ENCODE measurements around the gene NUBPL. TPM values are rescaled to one million over a fixed set of nuclear protein-coding genes. Genes with fewer than 3 reads are reported as not detected.
"Not testable (repeated sequence)": the region's sequence is repeated elsewhere in the genome, so short reads cannot be mapped to it uniquely, and the experiment has no call there.

Gene NUBPL
- total RNA-seq, 1 donor from 2014 or later: 15.0 TPM

GRCh38 chr14:31876741-31877140 lies 315.5 kb downstream of the NUBPL start:
- DNase-seq (ENCODE audit: low spot score): no peak

GRCh38 chr14:31877255-31877798 lies 316.1 kb downstream of the NUBPL start:
- DNase-seq (ENCODE audit: low spot score): no peak

- no peak for DNase-seq (ENCODE audit: low spot score)
Measured at GRCh38 chr14:31879661-31880348, 318.6 kb downstream of the NUBPL start.

GRCh38 chr14:31880935-31881334 lies 319.7 kb downstream of the NUBPL start:
- no peak for DNase-seq (ENCODE audit: low spot score)

- no peak for DNase-seq (ENCODE audit: low spot score)
Measured at GRCh38 chr14:31881531-31882310, 320.5 kb downstream of the NUBPL start.

- no peak for DNase-seq (ENCODE audit: low spot score)
Measured at GRCh38 chr14:31884238-31884637, 323.0 kb downstream of the NUBPL start.

- DNase-seq (ENCODE audit: low spot score): no peak
Measured at GRCh38 chr14:31884776-31885379, 323.7 kb downstream of the NUBPL start.

GRCh38 chr14:31886156-31886835 lies 325.1 kb downstream of the NUBPL start:
- DNase-seq (ENCODE audit: low spot score): no peak

- DNase-seq (ENCODE audit: low spot score): no peak
Measured at GRCh38 chr14:31887929-31888580, 326.9 kb downstream of the NUBPL start.

- DNase-seq (ENCODE audit: low spot score): no peak
Measured at GRCh38 chr14:31889297-31889696, 328.1 kb downstream of the NUBPL start.

- not testable (repeated sequence) for DNase-seq (ENCODE audit: low spot score)
Measured at GRCh38 chr14:31890202-31890601, 329.0 kb downstream of the NUBPL start.

- no peak for DNase-seq (ENCODE audit: low spot score)
Measured at GRCh38 chr14:31893221-31893757, 332.1 kb downstream of the NUBPL start.

GRCh38 chr14:31894351-31894750 lies 333.1 kb downstream of the NUBPL start:
- DNase-seq (ENCODE audit: low spot score): no peak

GRCh38 chr14:31895206-31895605 lies 334.0 kb downstream of the NUBPL start:
- no peak for DNase-seq (ENCODE audit: low spot score)

- DNase-seq (ENCODE audit: low spot score): no peak
Measured at GRCh38 chr14:31895646-31896045, 334.4 kb downstream of the NUBPL start.

GRCh38 chr14:31897581-31898186 lies 336.5 kb downstream of the NUBPL start:
- no peak for DNase-seq (ENCODE audit: low spot score)

GRCh38 chr14:31898838-31899528 lies 337.8 kb downstream of the NUBPL start:
- no peak for DNase-seq (ENCODE audit: low spot score)

- DNase-seq (ENCODE audit: low spot score): no peak
Measured at GRCh38 chr14:31902002-31902401, 340.8 kb downstream of the NUBPL start.

- no peak for DNase-seq (ENCODE audit: low spot score)
Measured at GRCh38 chr14:31902945-31903646, 341.9 kb downstream of the NUBPL start.

Measured in mesenteric fat pad (tissue), 1 donor.